H9 (cell line): ENCODE data around the gene WIZ. TPM values are rescaled to one million over a fixed set of nuclear protein-coding genes. Genes with fewer than 3 reads are reported as not detected.

Experiments
- DNase-seq: peaks from one replicate; pipeline ENCODE4 v3.0.0-alpha.2; 2017
- H2AFZ ChIP-seq: one replicate; pipeline ENCODE4 v1.6.1; 2013; ENCODE audit warnings: mild to moderate bottlenecking, low read length, control low read depth, moderate library complexity
- H2AK5ac ChIP-seq: 2 replicates; pipeline ENCODE4 v1.6.1; 2013; ENCODE audit warnings: low read length, control low read depth, mixed read lengths; ENCODE audit not compliant: insufficient read length
- H2BK120ac ChIP-seq: one replicate; pipeline ENCODE4 v1.6.1; 2013; ENCODE audit warnings: low read depth, mild to moderate bottlenecking, low read length, control low read depth, inconsistent platforms; ENCODE audit not compliant: poor library complexity, severe bottlenecking
- H2BK12ac ChIP-seq: 2 replicates; pipeline ENCODE4 v1.6.1; 2013; ENCODE audit warnings: low read length, control low read depth, mixed read lengths, low read depth; ENCODE audit not compliant: insufficient read length
- H2BK15ac ChIP-seq: 2 replicates; pipeline ENCODE4 v1.6.1; 2013; ENCODE audit warnings: low read depth, low read length, control low read depth
- H2BK20ac ChIP-seq: one replicate; pipeline ENCODE4 v1.6.1; 2013; ENCODE audit warnings: low read depth, mild to moderate bottlenecking, low read length, control low read depth, inconsistent platforms; ENCODE audit not compliant: poor library complexity, severe bottlenecking
- H2BK5ac ChIP-seq: 2 replicates; pipeline ENCODE4 v1.6.1; 2013; ENCODE audit warnings: low read length, control low read depth, mixed read lengths; ENCODE audit not compliant: insufficient read length
- H3K14ac ChIP-seq: 2 replicates; pipeline ENCODE4 v1.6.1; 2013; ENCODE audit warnings: low read length, control low read depth; ENCODE audit not compliant: insufficient read depth
- H3K18ac ChIP-seq: 2 replicates; pipeline ENCODE4 v1.6.1; 2013; ENCODE audit warnings: low read depth, mild to moderate bottlenecking, mixed read lengths, low read length, control low read depth; ENCODE audit not compliant: insufficient read length
- H3K23ac ChIP-seq: 2 replicates; pipeline ENCODE4 v1.6.1; 2013; ENCODE audit warnings: low read length, control low read depth, mixed read lengths, low read depth; ENCODE audit not compliant: insufficient read length
- H3K23me2 ChIP-seq: 2 replicates; pipeline ENCODE4 v1.6.1; 2013; ENCODE audit warnings: low read depth, mild to moderate bottlenecking, mixed read lengths, low read length, control low read depth; ENCODE audit not compliant: insufficient read length, poor library complexity, severe bottlenecking
- H3K27ac ChIP-seq: 2 replicates; pipeline ENCODE4 v1.5.1; 2013; ENCODE audit warnings: low read length, control low read depth, mixed read lengths, low read depth; ENCODE audit not compliant: insufficient read length
- H3K27me3 ChIP-seq: 2 replicates; pipeline ENCODE4 v1.6.1; 2013; ENCODE audit warnings: low read length, control low read depth, inconsistent platforms; ENCODE audit not compliant: insufficient read depth
- H3K4ac ChIP-seq: 2 replicates; pipeline ENCODE4 v1.6.1; 2013; ENCODE audit warnings: low read depth, mild to moderate bottlenecking, control low read depth, inconsistent platforms, low read length, moderate library complexity
- H3K4me1 ChIP-seq: 2 replicates; pipeline ENCODE4 v1.6.1; 2013; ENCODE audit warnings: low read length, control low read depth, inconsistent platforms; ENCODE audit not compliant: insufficient read depth
- H3K4me2 ChIP-seq: 2 replicates; pipeline ENCODE4 v1.6.1; 2013; ENCODE audit warnings: low read length, control low read depth, mixed read lengths; ENCODE audit not compliant: insufficient read length, insufficient read depth
- H3K56ac ChIP-seq: 2 replicates; pipeline ENCODE4 v1.6.1; 2013; ENCODE audit warnings: low read depth, mild to moderate bottlenecking, mixed read lengths, low read length, control low read depth; ENCODE audit not compliant: insufficient read length
- H3K79me1 ChIP-seq: 2 replicates; pipeline ENCODE4 v1.6.1; 2013; ENCODE audit warnings: low read depth, mild to moderate bottlenecking, moderate library complexity, low read length, control low read depth, inconsistent platforms; ENCODE audit not compliant: insufficient read depth, poor library complexity, severe bottlenecking
- H3K79me2 ChIP-seq: 2 replicates; pipeline ENCODE4 v1.6.1; 2013; ENCODE audit warnings: low read length, control low read depth, inconsistent platforms; ENCODE audit not compliant: insufficient read depth
- H3K9ac ChIP-seq: 2 replicates; pipeline ENCODE4 v1.6.1; 2013; ENCODE audit warnings: low read length, control low read depth, mixed read lengths; ENCODE audit not compliant: insufficient read length; ENCODE audit errors: extremely low read depth
- H3K9me3 ChIP-seq: one replicate; pipeline ENCODE4 v1.6.1; 2013; ENCODE audit warnings: low read depth, low read length, inconsistent platforms; ENCODE audit not compliant: control insufficient read depth
- H3T11ph ChIP-seq: one replicate; pipeline ENCODE4 v1.6.1; 2013; ENCODE audit warnings: mild to moderate bottlenecking, low read length, control low read depth, inconsistent platforms
- H4K20me1 ChIP-seq: one replicate; pipeline ENCODE4 v1.6.1; 2013; ENCODE audit not compliant: control insufficient read depth, insufficient read length, insufficient read depth
- H4K5ac ChIP-seq: 2 replicates; pipeline ENCODE4 v1.6.1; 2013; ENCODE audit warnings: low read depth, mild to moderate bottlenecking, mixed read lengths, low read length, control low read depth; ENCODE audit not compliant: insufficient read length
- H4K8ac ChIP-seq: replicated peaks from 2 replicates; pipeline ENCODE4 v1.6.1; 2013; ENCODE audit warnings: low read length, control low read depth, mixed read lengths, low read depth; ENCODE audit not compliant: insufficient read length
- H4K91ac ChIP-seq: 2 replicates; pipeline ENCODE4 v1.6.1; 2013; ENCODE audit warnings: low read depth, mild to moderate bottlenecking, moderate library complexity, mixed read lengths, low read length, control low read depth; ENCODE audit not compliant: insufficient read length
- H3K27ac Mint-ChIP-seq, 3 experiments: 2 replicates in 2 of 3; 3 replicates in 1 of 3; pipeline ENCODE4 v1.8.0; 2020 to 2021; ENCODE audit warnings: mixed read lengths in 3 of 3, mild to moderate bottlenecking in 1 of 3, moderate library complexity in 1 of 3
- H3K27me3 Mint-ChIP-seq: 2 replicates; pipeline ENCODE4 v1.8.0; 2021; ENCODE audit warnings: low read depth, mild to moderate bottlenecking, moderate library complexity, mixed read lengths
- H3K36me3 Mint-ChIP-seq, 3 experiments: 2 replicates in 2 of 3; 3 replicates in 1 of 3; pipeline ENCODE4 v1.8.0; 2020 to 2021; ENCODE audit warnings: low read depth in 3 of 3, mixed read lengths in 3 of 3; ENCODE audit not compliant: insufficient read depth in 1 of 3
- H3K4me1 Mint-ChIP-seq, 2 experiments: 2 replicates each; pipeline ENCODE4 v1.8.0; 2020; ENCODE audit warnings: mixed read lengths in 2 of 2
- H3K4me3 Mint-ChIP-seq, 2 experiments: 2 replicates in 1 of 2; 3 replicates in 1 of 2; pipeline ENCODE4 v1.8.0; 2020 to 2021; ENCODE audit warnings: mild to moderate bottlenecking in 2 of 2, mixed read lengths in 2 of 2, moderate library complexity in 1 of 2
- H3K9me3 Mint-ChIP-seq, 2 experiments: 2 replicates in 1 of 2; 3 replicates in 1 of 2; pipeline ENCODE4 v1.8.0; 2020; ENCODE audit warnings: mild to moderate bottlenecking in 2 of 2, mixed read lengths in 2 of 2, moderate library complexity in 1 of 2
- WGBS: extraction: QIAGEN DNeasy Blood & Tissue Kit; methylation state at CpG from one replicate; pipeline ENCODE4 v1.1.7; 2013; ENCODE audit warnings: missing lambda C conversion rate, low lambda C conversion rate, mixed read lengths; ENCODE audit not compliant: insufficient read length; ENCODE audit errors: extremely low coverage; 5-methylcytosine and 5-hydroxymethylcytosine counted together
- total RNA-seq: library from RNA; stranded (reverse); gene quantifications from 2 replicates; pipeline ENCODE4 v1.2.1, GENCODE V29; 2021
- TF ChIP-seq, protein P1 (sequence below): fragments of 200-600 bp; sonication (generic); conservative IDR thresholded peaks from 3 replicates; pipeline ENCODE4 v1.8.0; 2021; ENCODE audit warnings: antibody characterized with exemption, mild to moderate bottlenecking

Gene WIZ
- total RNA-seq, 1 experiment from 2014 or later, result 33.3 TPM

DNA sequence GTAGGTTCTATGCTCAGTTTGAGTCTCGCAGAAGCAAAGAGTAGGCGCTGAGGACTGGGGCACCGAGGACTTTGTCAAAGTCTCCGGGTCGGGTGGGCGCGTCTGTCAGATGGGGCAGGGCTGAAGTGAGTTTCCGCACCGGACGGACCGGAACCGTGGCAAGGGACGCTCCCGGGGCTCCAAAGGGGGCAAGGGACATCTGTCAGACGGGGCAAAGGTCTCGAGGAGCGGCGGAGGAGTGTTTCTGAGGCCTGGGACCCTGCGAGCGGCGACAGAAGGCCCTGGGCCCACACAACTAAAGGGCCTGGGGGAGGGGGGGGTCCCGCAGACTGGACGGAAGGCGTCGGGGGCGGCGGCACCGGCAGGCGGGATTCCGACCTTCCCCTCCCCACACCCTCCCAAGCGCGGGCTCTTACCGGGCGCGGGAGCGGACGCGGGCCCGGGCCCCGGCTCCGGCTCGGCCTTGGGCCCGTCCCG is 17.7 kb downstream of the WIZ start:
- Histone ChIP-seq H3K79me1 (peaks cover 6% of the 10 kb centered on the region), H2AFZ (no peak overlapping the region), H2BK120ac (no peak overlapping the region), H3K23me2 (peaks cover 15% of the 10 kb centered on the region), H3K27ac (no peak overlapping the region), H3K14ac (peak overlapping the region; percentile 31; the same call in 1 of the 2 replicates), H3K56ac (no peak overlapping the region), H3K18ac (no peak overlapping the region), H3K9ac (peak overlapping the region; percentile 80), H3K4me2 (peak overlapping the region; percentile 65), H4K20me1 (no peaks in the 10 kb centered on the region), H4K5ac (no peak overlapping the region), H3T11ph (no peak overlapping the region), H4K8ac (no peak overlapping the region), H2BK15ac (no peak overlapping the region), H4K91ac (no peak overlapping the region), H3K79me2 (peaks cover 4% of the 10 kb centered on the region; the same call in 1 of the 2 replicates), H2BK20ac (no peak overlapping the region), H3K4me1 (no peaks in the 10 kb centered on the region; the same call in 1 of the 2 replicates), H3K23ac (no peak overlapping the region), H2AK5ac (no peak overlapping the region), H3K9me3 (no peaks in the 10 kb centered on the region), H3K27me3 (no peaks in the 10 kb centered on the region), H2BK5ac (no peak overlapping the region), H2BK12ac (no peak overlapping the region), H3K4ac (no peak overlapping the region)
- Mint-ChIP-seq H3K9me3 (no peaks in the 10 kb centered on the region; a peak in 1 of 5 replicates), H3K36me3 (peaks cover 6 to 14% (median 11%) of the 10 kb centered on the region in 3 experiments), H3K4me1 (peaks cover 20 to 22% of the 10 kb centered on the region in 2 experiments), H3K4me3 (peak overlapping the region; percentile 98 to 99), H3K27ac (peak overlapping the region; percentile 84 to 96 (median 92); a peak in 5 of 7 replicates), H3K27me3 (no peaks in the 10 kb centered on the region)
- WGBS, result no CpG with 5 or more reads among the region's 44 CpGs
- no peak for DNase-seq
- TF ChIP-seq, protein P1, sequence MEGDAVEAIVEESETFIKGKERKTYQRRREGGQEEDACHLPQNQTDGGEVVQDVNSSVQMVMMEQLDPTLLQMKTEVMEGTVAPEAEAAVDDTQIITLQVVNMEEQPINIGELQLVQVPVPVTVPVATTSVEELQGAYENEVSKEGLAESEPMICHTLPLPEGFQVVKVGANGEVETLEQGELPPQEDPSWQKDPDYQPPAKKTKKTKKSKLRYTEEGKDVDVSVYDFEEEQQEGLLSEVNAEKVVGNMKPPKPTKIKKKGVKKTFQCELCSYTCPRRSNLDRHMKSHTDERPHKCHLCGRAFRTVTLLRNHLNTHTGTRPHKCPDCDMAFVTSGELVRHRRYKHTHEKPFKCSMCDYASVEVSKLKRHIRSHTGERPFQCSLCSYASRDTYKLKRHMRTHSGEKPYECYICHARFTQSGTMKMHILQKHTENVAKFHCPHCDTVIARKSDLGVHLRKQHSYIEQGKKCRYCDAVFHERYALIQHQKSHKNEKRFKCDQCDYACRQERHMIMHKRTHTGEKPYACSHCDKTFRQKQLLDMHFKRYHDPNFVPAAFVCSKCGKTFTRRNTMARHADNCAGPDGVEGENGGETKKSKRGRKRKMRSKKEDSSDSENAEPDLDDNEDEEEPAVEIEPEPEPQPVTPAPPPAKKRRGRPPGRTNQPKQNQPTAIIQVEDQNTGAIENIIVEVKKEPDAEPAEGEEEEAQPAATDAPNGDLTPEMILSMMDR, result no peak
